NCI-H1092 treated with DMSO at 0.1 percent for 48 hours (cell line): Measurements from ENCODE around the gene SLCO1A2.

ENCODE experiments used
- DNase-seq: peaks from one replicate; lab custom pipeline; 2025; lab: John Stamatoyannopoulos, UW

SLCO1A2 gene

DNA sequence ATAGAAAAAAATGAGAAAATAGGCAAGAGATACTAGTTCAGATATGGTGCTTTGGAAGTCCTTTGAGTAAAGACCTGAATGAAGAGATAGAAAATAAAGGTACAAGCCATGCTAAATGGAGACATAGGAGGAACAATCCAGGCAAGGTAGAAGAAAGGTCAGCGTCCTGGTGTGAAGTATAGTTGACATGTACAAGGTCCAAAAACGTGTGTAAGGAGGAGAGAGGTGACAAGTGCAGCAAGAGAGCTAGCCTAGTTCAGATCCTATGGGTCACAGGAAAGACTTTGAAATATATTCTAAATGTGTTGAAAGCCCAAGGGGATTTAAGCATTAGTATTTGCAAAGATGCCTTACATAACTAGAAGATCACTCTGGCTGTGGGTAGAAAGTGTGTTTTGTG, 115.5 kb downstream of the SLCO1A2 start:
- DNase-seq, result no peak
